ENCODE data around the gene NME3. TPM values are rescaled to one million over a fixed set of nuclear protein-coding genes. Genes with fewer than 3 reads are reported as not detected.

The NME3 gene
- total and polyA plus RNA-seq, 12 donors = 0.95 to 1,073 (median 181) TPM

DNA sequence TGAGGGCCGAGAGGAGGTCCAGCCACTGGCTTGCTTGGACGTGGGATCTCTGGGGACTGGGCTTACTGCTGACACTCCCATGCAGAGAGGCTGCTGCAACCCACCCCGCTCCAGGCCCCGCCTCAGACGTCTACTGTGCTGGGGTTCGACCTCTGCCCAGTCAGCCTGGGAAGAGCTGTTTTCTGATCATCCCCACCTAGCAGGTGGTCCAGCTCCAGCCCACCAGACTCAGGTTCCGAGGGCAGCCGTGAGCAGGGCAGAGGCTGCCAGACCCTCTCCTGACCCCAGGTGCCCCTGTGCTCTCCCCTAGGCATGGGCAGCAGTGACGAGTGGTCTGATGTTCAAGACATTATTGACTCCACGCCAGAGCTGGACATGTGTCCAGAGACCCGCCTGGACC is 23.4 kb downstream of the NME3 start:
- TF ChIP-seq, protein P1, sequence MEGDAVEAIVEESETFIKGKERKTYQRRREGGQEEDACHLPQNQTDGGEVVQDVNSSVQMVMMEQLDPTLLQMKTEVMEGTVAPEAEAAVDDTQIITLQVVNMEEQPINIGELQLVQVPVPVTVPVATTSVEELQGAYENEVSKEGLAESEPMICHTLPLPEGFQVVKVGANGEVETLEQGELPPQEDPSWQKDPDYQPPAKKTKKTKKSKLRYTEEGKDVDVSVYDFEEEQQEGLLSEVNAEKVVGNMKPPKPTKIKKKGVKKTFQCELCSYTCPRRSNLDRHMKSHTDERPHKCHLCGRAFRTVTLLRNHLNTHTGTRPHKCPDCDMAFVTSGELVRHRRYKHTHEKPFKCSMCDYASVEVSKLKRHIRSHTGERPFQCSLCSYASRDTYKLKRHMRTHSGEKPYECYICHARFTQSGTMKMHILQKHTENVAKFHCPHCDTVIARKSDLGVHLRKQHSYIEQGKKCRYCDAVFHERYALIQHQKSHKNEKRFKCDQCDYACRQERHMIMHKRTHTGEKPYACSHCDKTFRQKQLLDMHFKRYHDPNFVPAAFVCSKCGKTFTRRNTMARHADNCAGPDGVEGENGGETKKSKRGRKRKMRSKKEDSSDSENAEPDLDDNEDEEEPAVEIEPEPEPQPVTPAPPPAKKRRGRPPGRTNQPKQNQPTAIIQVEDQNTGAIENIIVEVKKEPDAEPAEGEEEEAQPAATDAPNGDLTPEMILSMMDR (IDR thresholded peaks at IDR 0.05) = no peak
- TF ChIP-seq POLR2A (IDR thresholded peaks at IDR 0.05) = no peak
- intact Hi-C loops (cut with DNase I) = loop anchor here in 1 of 2 donors (10.0 kb wide), 1 partner anchor 73 kb away; the partner anchor contains the start of gene JPT2
- 60 to 88% (median 85%) methylated on average over 2 to 11 of the region's 11 CpGs for whole genome bisulfite sequencing, 4 donors

DNA sequence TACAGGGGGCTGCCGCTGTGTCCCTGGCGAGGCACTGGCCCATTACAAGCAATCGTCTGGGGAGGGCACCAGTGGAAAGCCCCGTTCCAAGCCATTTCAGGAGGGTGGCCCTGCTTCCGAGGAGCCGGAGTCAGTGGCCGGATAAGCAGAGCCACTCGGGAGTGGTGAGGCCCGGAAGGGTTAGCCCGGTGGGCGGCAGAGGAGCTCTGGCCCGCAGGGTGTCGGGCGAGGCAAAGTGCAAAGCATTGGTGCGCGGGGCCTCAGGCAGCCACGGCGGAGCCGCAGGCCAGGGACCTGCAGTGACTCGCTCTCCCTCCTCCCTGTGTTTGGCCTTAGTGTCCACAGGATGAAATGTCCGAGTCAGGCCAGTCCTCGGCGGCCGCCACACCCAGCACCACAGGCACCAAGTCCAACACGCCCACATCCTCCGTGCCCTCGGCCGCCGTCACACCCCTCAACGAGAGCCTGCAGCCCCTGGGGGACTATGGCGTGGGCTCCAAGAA is 24.6 kb downstream of the NME3 start:
- no peak for TF ChIP-seq POLR2A (IDR thresholded peaks at IDR 0.05)
- TF ChIP-seq, protein P1 (IDR thresholded peaks at IDR 0.05) = no peak
- Histone ChIP-seq H3K9me3 (replicated peaks in 1 of 3) (no peaks in the 10 kb centered on the region), H3K4me1 (replicated peaks in 1 of 2) (no peaks in the 10 kb centered on the region), H3K4me3 (no peak overlapping the region), H3K27me3 (no peaks in the 10 kb centered on the region), H3K27ac (no peak overlapping the region), H3K36me3 (replicated peaks in 1 of 2) (peaks cover 0 to 74% of the 10 kb centered on the region in 2 donors)
- 92 to 93% (median 93%) methylated on average over 10 to 31 of the region's 31 CpGs for WGBS, 4 donors
- DNase-seq = no peak
- intact Hi-C loops (cut with DNase I) = loop anchor here in 1 of 2 donors (10.0 kb wide), 1 partner anchor 72 kb away; the partner anchor contains the start of gene JPT2

More for the DNA sequence above, 23.4 kb downstream of the NME3 start:
- no peaks in the 10 kb centered on the region for H3K9me3 ChIP-seq (replicated peaks in 1 of 3)
- H3K4me1 ChIP-seq (replicated peaks in 1 of 2) = no peaks in the 10 kb centered on the region
- DNase-seq = no peak
- no peak overlapping the region for H3K27ac ChIP-seq
- H3K27me3 ChIP-seq = no peaks in the 10 kb centered on the region
- peaks cover 0 to 86% of the 10 kb centered on the region in 2 donors for H3K36me3 ChIP-seq (replicated peaks in 1 of 2)
- no peak overlapping the region for H3K4me3 ChIP-seq

DNA sequence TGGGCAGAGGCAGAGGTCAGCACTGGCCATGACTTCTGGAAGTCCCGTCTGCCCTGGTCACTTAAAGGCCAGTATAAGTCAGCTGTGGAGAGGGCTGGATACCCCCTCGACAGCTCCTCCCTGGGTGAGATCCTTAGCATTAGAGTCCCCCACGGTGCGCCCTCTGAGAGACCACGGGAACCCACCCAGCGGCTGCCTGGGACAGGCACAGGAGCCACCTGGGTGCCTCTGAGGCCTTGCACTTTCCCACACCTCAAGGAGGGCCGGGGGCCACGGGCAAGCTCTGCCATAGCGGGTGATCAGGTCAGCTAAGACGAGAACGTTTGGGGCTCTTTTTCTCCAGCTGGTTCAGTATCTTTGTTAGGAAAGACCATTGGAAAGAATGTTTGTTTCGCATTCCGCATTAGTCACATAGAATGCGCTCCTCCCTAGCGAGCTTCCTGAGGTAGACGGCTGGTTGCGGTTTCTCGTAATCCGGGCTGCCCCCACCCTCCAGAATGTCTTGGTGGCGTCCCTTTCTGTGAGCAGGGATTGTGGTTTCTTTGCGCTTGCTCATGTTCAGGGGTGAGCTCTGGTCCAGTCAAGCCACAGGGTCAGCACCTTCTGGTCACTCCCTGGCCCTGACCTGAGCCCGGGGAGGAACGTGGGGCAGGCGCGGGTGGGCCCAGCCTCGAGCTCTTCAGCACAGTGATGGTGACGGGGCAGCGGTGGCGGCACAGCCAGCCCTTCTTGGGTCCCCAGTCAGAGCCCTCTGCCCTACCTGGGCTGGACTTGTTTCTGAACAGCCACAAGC is 25.2 kb downstream of the NME3 start:
- Histone ChIP-seq H3K4me1 (replicated peaks in 1 of 2) (no peaks in the 10 kb centered on the region), H3K36me3 (replicated peaks in 1 of 2) (peaks cover 0 to 71% of the 10 kb centered on the region in 2 donors), H3K9me3 (replicated peaks in 1 of 3) (no peaks in the 10 kb centered on the region), H3K27ac (no peak overlapping the region), H3K27me3 (no peaks in the 10 kb centered on the region), H3K4me3 (no peak overlapping the region)
- 90 to 95% (median 94%) methylated on average over 17 to 29 of the region's 29 CpGs for WGBS, 4 donors
- no peak for DNase-seq
- TF ChIP-seq, protein P1 (IDR thresholded peaks at IDR 0.05) = no peak
- TF ChIP-seq POLR2A (IDR thresholded peaks at IDR 0.05) = no peak
- intact Hi-C loops (cut with DNase I) = loop anchor here in 1 of 2 donors (10.0 kb wide), 1 partner anchor 71 kb away; the partner anchor contains the start of gene JPT2

DNA sequence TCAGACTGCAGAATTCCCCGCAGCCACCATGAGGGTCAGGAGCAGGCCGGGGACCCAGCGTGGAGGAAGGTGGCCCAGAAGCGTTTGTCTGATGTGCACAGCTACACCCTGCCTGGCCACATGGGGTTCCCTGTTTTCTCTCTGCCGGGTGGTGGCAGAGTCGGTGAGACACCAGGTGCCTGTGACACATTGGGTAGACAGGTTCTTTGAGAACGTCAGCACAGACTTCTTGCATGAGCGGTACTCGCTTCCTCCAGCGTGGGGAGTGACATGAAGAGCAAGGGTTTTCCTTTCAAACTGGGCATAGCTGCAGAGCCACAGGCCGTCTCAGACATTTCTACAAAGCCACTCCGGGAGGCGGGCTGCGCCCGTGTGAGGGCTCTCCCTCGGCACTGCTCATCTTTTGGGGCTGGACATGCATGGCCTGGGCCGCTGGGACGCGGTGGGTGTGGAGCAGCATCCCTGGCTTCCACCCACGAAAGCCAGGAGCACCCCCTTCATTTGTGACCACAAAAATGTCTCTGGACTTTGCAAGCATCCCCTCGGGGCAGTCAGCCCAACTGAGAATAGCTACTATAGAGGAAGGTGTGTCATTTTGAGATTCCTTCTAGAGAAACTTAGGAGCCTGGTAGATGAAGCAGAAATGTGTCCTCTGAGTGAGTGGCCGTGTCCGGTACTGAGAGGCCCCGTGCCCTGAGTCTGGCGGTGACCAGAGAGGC is 26.0 kb downstream of the NME3 start:
- Histone ChIP-seq H3K36me3 (replicated peaks in 1 of 2) (peaks cover 0 to 70% of the 10 kb centered on the region in 2 donors), H3K4me3 (no peak overlapping the region), H3K4me1 (replicated peaks in 1 of 2) (no peaks in the 10 kb centered on the region), H3K9me3 (replicated peaks in 1 of 3) (no peaks in the 10 kb centered on the region), H3K27ac (no peak overlapping the region), H3K27me3 (no peaks in the 10 kb centered on the region)
- no peak for DNase-seq
- WGBS, 4 donors = 88 to 97% (median 94%) methylated on average over 5 to 25 of the region's 25 CpGs
- intact Hi-C loops (cut with DNase I) = loop anchor here in 1 of 2 donors (10.0 kb wide), 1 partner anchor 71 kb away; the partner anchor contains the start of gene JPT2
- TF ChIP-seq, protein P1 (IDR thresholded peaks at IDR 0.05) = no peak
- TF ChIP-seq POLR2A (IDR thresholded peaks at IDR 0.05) = no peak
